B cell (primary cell): Measurements from ENCODE around the gene TTYH1. TPM values are rescaled to one million over a fixed set of nuclear protein-coding genes. Genes with fewer than 3 reads are reported as not detected.

Experiments
- ATAC-seq: fragments of 200-7000 bp; cut with Tn5 transposase; one replicate; pipeline ENCODE4 v1.10.0; 2021; ENCODE audit warnings: low read depth, mild to moderate bottlenecking, moderate number of reproducible peaks, moderate library complexity
- CTCF ChIA-PET: fragments of 350-600 bp; sonication (Branson Sonifier 250); formaldehyde crosslinking; loops from one replicate; lab custom pipeline; 2021; ENCODE audit warnings: antibody characterized with exemption, inconsistent platforms; lab: Charles Lee
- POLR2A ChIA-PET: fragments of 350-600 bp; sonication (Branson Sonifier 250); formaldehyde crosslinking; loops from one replicate; lab custom pipeline; 2021; ENCODE audit warnings: antibody characterized with exemption; lab: Charles Lee
- DNase-seq: peaks from one replicate; pipeline ENCODE4 v3.0.0; 2013
- H2AFZ ChIP-seq: 2 replicates; pipeline ENCODE4 v1.6.1; 2012; ENCODE audit warnings: mild to moderate bottlenecking, low read depth, low read length; ENCODE audit not compliant: insufficient read depth, poor library complexity, severe bottlenecking
- H3K27ac ChIP-seq, 2 donors: 1 replicate in 1 of 2; 2 replicates in 1 of 2; pipeline ENCODE4 v1.5.1; 2012 to 2013; ENCODE audit warnings: low read length in 2 of 2, mild to moderate bottlenecking in 2 of 2, moderate library complexity in 1 of 2
- H3K27me3 ChIP-seq, 4 experiments: fragments of 200-600 bp in 1 of 4; sonication (generic) in 1 of 4; replicated peaks in 1 of 4; 1 replicate in 2 of 4; 2 replicates in 2 of 4; pipeline versions ENCODE4 v1.6.1 to v1.7.0; 2013 to 2016; ENCODE audit warnings: low read length in 3 of 4, mild to moderate bottlenecking in 2 of 4, mixed read lengths in 1 of 4, moderate library complexity in 1 of 4; ENCODE audit not compliant: insufficient read depth in 4 of 4, control insufficient read depth in 3 of 4; ENCODE audit errors: control extremely low read depth in 1 of 4
- H3K36me3 ChIP-seq, 2 experiments: replicated peaks in 1 of 2; 1 replicate in 1 of 2; 2 replicates in 1 of 2; pipeline versions ENCODE4 v1.6.1 to v1.7.1; 2013; ENCODE audit warnings: low read length in 1 of 2; ENCODE audit not compliant: insufficient read depth in 2 of 2, control insufficient read depth in 1 of 2; ENCODE audit errors: control extremely low read depth in 1 of 2, extremely low read depth in 1 of 2
- H3K4me1 ChIP-seq, 2 donors: fragments of 200-600 bp in 1 of 2; sonication (generic) in 1 of 2; 1 replicate in 1 of 2; 2 replicates in 1 of 2; pipeline versions ENCODE4 v1.5.1 to v1.6.1; 2013 to 2017; ENCODE audit warnings: low read length in 2 of 2; ENCODE audit not compliant: control insufficient read depth in 2 of 2, insufficient read depth in 2 of 2
- H3K4me2 ChIP-seq: replicated peaks from 2 replicates; pipeline ENCODE3; 2012; ENCODE audit warnings: mild to moderate bottlenecking, low read depth, low read length; ENCODE audit not compliant: poor library complexity, severe bottlenecking
- H3K4me3 ChIP-seq, 5 experiments: fragments of 200-600 bp in 1 of 5; sonication (generic) in 1 of 5; 1 replicate in 3 of 5; 2 replicates in 2 of 5; pipeline versions ENCODE4 v1.5.1 to v1.7.0; 2011 to 2016; ENCODE audit warnings: low read length in 4 of 5, mild to moderate bottlenecking in 4 of 5, low read depth in 2 of 5, control low read depth in 1 of 5, moderate library complexity in 1 of 5; ENCODE audit not compliant: insufficient read depth in 1 of 5; ENCODE audit errors: control extremely low read depth in 1 of 5, extremely low read depth in 1 of 5
- H3K79me2 ChIP-seq: fragments of 200-600 bp; sonication (generic); one replicate; pipeline ENCODE4 v1.6.0; 2016; ENCODE audit warnings: low read length; ENCODE audit not compliant: control insufficient read depth, insufficient read depth
- H3K9ac ChIP-seq: fragments of 200-600 bp; sonication (generic); 2 replicates; pipeline ENCODE4 v1.6.1; 2017; ENCODE audit warnings: mild to moderate bottlenecking, low read length, moderate library complexity
- H3K9me3 ChIP-seq, 3 donors: one replicate each; pipeline versions ENCODE4 v1.6.1 to v1.7.1; 2013; ENCODE audit warnings: low read length in 2 of 3; ENCODE audit not compliant: control insufficient read depth in 2 of 3, insufficient read depth in 1 of 3; ENCODE audit errors: control extremely low read depth in 1 of 3
- H4K20me1 ChIP-seq: 2 replicates; pipeline ENCODE4 v1.6.0; 2012; ENCODE audit warnings: mild to moderate bottlenecking, low read length; ENCODE audit not compliant: insufficient read depth, control insufficient read depth, poor library complexity, severe bottlenecking
- H3K27ac Mint-ChIP-seq: one replicate; pipeline ENCODE4 v1.8.0; 2021; ENCODE audit warnings: mixed read lengths
- H3K27me3 Mint-ChIP-seq: one replicate; pipeline ENCODE4 v1.8.0; 2021; ENCODE audit warnings: mixed read lengths
- H3K4me1 Mint-ChIP-seq: one replicate; pipeline ENCODE4 v1.8.0; 2021; ENCODE audit warnings: mixed read lengths
- H3K4me3 Mint-ChIP-seq: one replicate; pipeline ENCODE4 v1.8.0; 2021; ENCODE audit warnings: mixed read lengths
- H3K9me3 Mint-ChIP-seq: one replicate; pipeline ENCODE4 v1.8.0; 2022; ENCODE audit warnings: mixed read lengths; ENCODE audit not compliant: insufficient read depth
- CTCF ChIP-seq: fragments of 200-600 bp; IDR thresholded peaks from one replicate; pipeline ENCODE4 v1.8.0; 2022; ENCODE audit warnings: antibody characterized with exemption, mild to moderate bottlenecking
- EZH2 ChIP-seq: IDR thresholded peaks from 2 replicates; pipeline ENCODE4 v1.6.1; 2012; ENCODE audit warnings: borderline replicate concordance, low read depth, mild to moderate bottlenecking, moderate library complexity, low read length; ENCODE audit not compliant: insufficient read depth, poor library complexity, severe bottlenecking
- WGBS: methylation state at CpG from one replicate; pipeline ENCODE4 v1.1.5; 2013; ENCODE audit warnings: missing lambda C conversion rate; ENCODE audit not compliant: insufficient coverage; 5-methylcytosine and 5-hydroxymethylcytosine counted together
- intact Hi-C: fragments of 100-400 bp; cut with micrococcal nuclease; formaldehyde crosslinking; loops from one replicate; pipeline ENCODE4 v1.10.0; 2022
- polyA plus RNA-seq: library from polyadenylated mRNA; depleted of rRNA; stranded (reverse); fragments of >200 nt; gene quantifications from 2 replicates; pipeline ENCODE4 v1.2.3, GENCODE V29; 2012
- total RNA-seq, 2 donors: library from RNA; stranded (reverse); fragments of 120-200 nt in 1 of 2; gene quantifications; 1 replicate in 1 of 2; 2 replicates in 1 of 2; pipeline versions ENCODE4 v1.2.3 to v1.2.4, GENCODE V29; 2013 to 2022

The TTYH1 gene
- total and polyA plus RNA-seq, 2 donors (not counting 1 experiment from before 2014, with no cell fraction given) = not detected

- peaks cover 14 to 33% of the 10 kb centered on the region in 2 donors for H3K4me1 ChIP-seq
- Mint-ChIP-seq H3K4me1 (peaks cover 12% of the 10 kb centered on the region), H3K9me3 (no peaks in the 10 kb centered on the region), H3K4me3 (no peak overlapping the region), H3K27ac (no peak overlapping the region), H3K27me3 (peaks cover 44% of the 10 kb centered on the region)
- no peak overlapping the region for H3K27ac ChIP-seq
- H2AFZ ChIP-seq = no peak overlapping the region
- no peaks in the 10 kb centered on the region for H3K79me2 ChIP-seq
- ATAC-seq = no peak
- H4K20me1 ChIP-seq = no peaks in the 10 kb centered on the region
- H3K9ac ChIP-seq = no peak overlapping the region
- no peak overlapping the region for H3K4me3 ChIP-seq
- H3K36me3 ChIP-seq = no peaks in the 10 kb centered on the region
- peaks cover 0 to 56% (median 27%) of the 10 kb centered on the region in 4 experiments for H3K27me3 ChIP-seq
- 92% methylated on average over 22 of the region's 26 CpGs for WGBS
- intact Hi-C loops = loop anchor here (1.0 kb wide), 1 partner anchor 45 kb away; no protein-coding TSS in a partner anchor
- H3K9me3 ChIP-seq = peaks cover 0 to 17% (median 0%) of the 10 kb centered on the region in 3 donors
- TF ChIP-seq CTCF (no peak), EZH2 (no peak)
- POLR2A ChIA-PET = no interaction called here
- no peak overlapping the region for H3K4me2 ChIP-seq
- no peak for DNase-seq
- CTCF ChIA-PET = interaction anchor here (0.6 to 2.2 kb wide), 2 partner anchors 12 to 20 kb away, joined by 3 to 5 read pairs; no protein-coding TSS in a partner anchor
Observed at GRCh38 chr19:54418930-54419800, 3.9 kb downstream of the TTYH1 start.

GRCh38 chr19:54420068-54420382 is 4.8 kb downstream of the TTYH1 start:
- Histone ChIP-seq H3K4me1 (peaks cover 14 to 28% of the 10 kb centered on the region in 2 donors), H3K9me3 (peaks cover 0 to 16% (median 0%) of the 10 kb centered on the region in 3 donors), H3K27me3 (peaks cover 0 to 52% (median 19%) of the 10 kb centered on the region in 4 experiments), H3K27ac (no peak overlapping the region), H3K36me3 (no peaks in the 10 kb centered on the region), H3K4me2 (no peak overlapping the region), H3K9ac (no peak overlapping the region), H3K79me2 (no peaks in the 10 kb centered on the region), H3K4me3 (no peak overlapping the region), H4K20me1 (no peaks in the 10 kb centered on the region), H2AFZ (no peak overlapping the region)
- no peak for TF ChIP-seq CTCF
- no peak for TF ChIP-seq EZH2
- Mint-ChIP-seq H3K9me3 (no peaks in the 10 kb centered on the region), H3K27ac (no peak overlapping the region), H3K4me3 (no peak overlapping the region), H3K4me1 (peaks cover 12% of the 10 kb centered on the region), H3K27me3 (peaks cover 38% of the 10 kb centered on the region)
- DNase-seq = no peak
- CTCF ChIA-PET = interaction anchor here (0.6 to 2.2 kb wide), 2 partner anchors 19 to 40 kb away, joined by 3 to 5 read pairs; no protein-coding TSS in a partner anchor
- WGBS = 79% methylated on average over 8 of the region's 10 CpGs
- POLR2A ChIA-PET = no interaction called here
- intact Hi-C loops = no loop called here
- ATAC-seq = no peak
